Measurements from ENCODE around the gene NRN1L. TPM values are rescaled to one million over a fixed set of nuclear protein-coding genes. Genes with fewer than 3 reads are reported as not detected.

The NRN1L gene
- total RNA-seq, 1 experiment from 2014 or later = not detected

DNA sequence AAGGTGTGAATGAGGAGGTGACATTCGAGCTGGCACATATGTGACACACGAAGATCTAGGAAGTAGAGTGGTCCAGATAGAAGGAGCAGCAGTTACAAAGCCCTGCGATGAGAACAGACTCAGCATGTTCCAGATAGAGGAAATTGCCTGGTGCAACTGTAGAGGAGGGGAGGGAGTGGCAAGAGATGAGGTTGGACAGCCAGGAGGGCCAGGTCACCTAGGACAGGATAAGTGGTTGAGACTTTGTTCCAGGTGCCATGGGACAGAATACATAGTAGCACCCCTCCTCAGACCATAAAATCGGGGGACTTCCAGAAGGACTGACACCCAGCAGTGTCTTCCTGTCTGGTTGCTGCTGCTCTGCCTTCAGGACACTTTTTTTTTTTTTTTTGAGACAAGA, 26.2 kb upstream of the NRN1L start:
- no peak for DNase-seq (ENCODE audit: unreplicated experiment)
- ChIA-PET POLR2A (interaction anchor here (0.7 to 9.4 kb wide), 10 partner anchors 10 to 233 kb away, joined by 3 to 141 read pairs (median 4); partner anchors contain the start of genes CENPT, EDC4, NUTF2 and PSKH1), CTCF (interaction anchor here (0.7 to 2.9 kb wide), 7 partner anchors 11 to 186 kb away, joined by 3 to 12 read pairs (median 4); partner anchors contain the start of genes CENPT, EDC4, NRN1L and NUTF2)
- TF ChIP-seq CTCF (IDR thresholded peaks at IDR 0.05; ENCODE audit: unreplicated experiment) = no peak
- intact Hi-C loops (cut with micrococcal nuclease) = no loop called here
- BruUV-seq (replicated peaks) = TSS peak; percentile 74
- Mint-ChIP-seq H3K4me3 (ENCODE audit: unreplicated experiment) (peak overlapping the region; percentile 54), H3K27me3 (ENCODE audit: insufficient read depth, unreplicated experiment) (no peaks in the 10 kb centered on the region), H3K9me3 (ENCODE audit: unreplicated experiment) (no peaks in the 10 kb centered on the region), H3K36me3 (ENCODE audit: insufficient read depth, unreplicated experiment) (peaks cover 46% of the 10 kb centered on the region), H3K4me1 (ENCODE audit: insufficient read depth, unreplicated experiment) (peaks cover 45% of the 10 kb centered on the region), H3K27ac (ENCODE audit: low read depth, unreplicated experiment) (peak overlapping the region; percentile 99)

GRCh38 chr16:67860589-67861398, 23.9 kb upstream of the NRN1L start:
- BruUV-seq (replicated peaks) = TSS peak; percentile 36
- peaks cover 48% of the 10 kb centered on the region for H3K36me3 Mint-ChIP-seq (ENCODE audit: insufficient read depth, unreplicated experiment)
- no peaks in the 10 kb centered on the region for H3K9me3 Mint-ChIP-seq (ENCODE audit: unreplicated experiment)
- no peak for TF ChIP-seq CTCF (IDR thresholded peaks at IDR 0.05; ENCODE audit: unreplicated experiment)
- no peaks in the 10 kb centered on the region for H3K27me3 Mint-ChIP-seq (ENCODE audit: insufficient read depth, unreplicated experiment)
- DNase-seq (ENCODE audit: unreplicated experiment) = peak; percentile 58
- H3K27ac Mint-ChIP-seq (ENCODE audit: low read depth, unreplicated experiment) = peak overlapping the region; percentile 92
- peak overlapping the region; percentile 38 for H3K4me3 Mint-ChIP-seq (ENCODE audit: unreplicated experiment)
- intact Hi-C loops (cut with micrococcal nuclease) = loop anchor here (2.0 kb wide), 1 partner anchor 16 kb away; no protein-coding TSS in a partner anchor
- ChIA-PET POLR2A (interaction anchor here (0.6 to 9.4 kb wide), 11 partner anchors 10 to 1308 kb away, joined by 3 to 141 read pairs (median 5); partner anchors contain the start of genes CENPT, EDC4, NRN1L and NUTF2), CTCF (interaction anchor here (0.6 to 7.5 kb wide), 7 partner anchors 8 to 188 kb away, joined by 3 to 54 read pairs (median 6); partner anchors contain the start of gene NUTF2)
- H3K4me1 Mint-ChIP-seq (ENCODE audit: insufficient read depth, unreplicated experiment) = peaks cover 45% of the 10 kb centered on the region

DNA sequence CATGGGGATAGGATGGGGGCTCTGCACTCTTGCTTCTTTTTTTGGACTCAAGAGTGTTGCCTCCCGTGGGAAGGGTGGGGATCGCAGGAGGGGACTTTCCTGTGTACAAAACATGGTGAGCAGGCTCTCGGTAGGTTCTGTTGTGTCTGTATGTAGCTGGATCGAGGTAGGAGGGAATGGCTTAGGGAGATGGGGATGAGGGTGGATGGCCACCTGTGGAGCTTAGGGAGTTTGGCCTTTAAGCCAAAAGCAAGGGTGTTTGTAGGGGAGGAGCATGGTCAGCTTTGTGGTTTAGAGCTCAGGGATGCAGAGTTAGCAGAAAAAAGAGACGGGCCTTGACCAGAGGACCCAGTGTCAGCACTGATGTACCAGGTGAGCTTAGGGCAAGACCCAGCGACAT, 22.8 kb upstream of the NRN1L start:
- H3K36me3 Mint-ChIP-seq (ENCODE audit: insufficient read depth, unreplicated experiment) = peaks cover 51% of the 10 kb centered on the region
- ChIA-PET POLR2A (interaction anchor here (0.9 to 9.4 kb wide), 9 partner anchors 9 to 74 kb away, joined by 3 to 141 read pairs (median 8); partner anchors contain the start of genes CENPT, EDC4, NRN1L and NUTF2), CTCF (interaction anchor here (0.6 to 7.5 kb wide), 8 partner anchors 16 to 481 kb away, joined by 3 to 54 read pairs (median 4); partner anchors contain the start of genes NRN1L and NUTF2)
- DNase-seq (ENCODE audit: unreplicated experiment) = no peak
- no peaks in the 10 kb centered on the region for H3K27me3 Mint-ChIP-seq (ENCODE audit: insufficient read depth, unreplicated experiment)
- H3K27ac Mint-ChIP-seq (ENCODE audit: low read depth, unreplicated experiment) = peak overlapping the region; percentile 92
- no peak overlapping the region for H3K4me3 Mint-ChIP-seq (ENCODE audit: unreplicated experiment)
- TF ChIP-seq CTCF (IDR thresholded peaks at IDR 0.05; ENCODE audit: unreplicated experiment) = no peak
- no TSS peak for BruUV-seq (replicated peaks)
- peaks cover 44% of the 10 kb centered on the region for H3K4me1 Mint-ChIP-seq (ENCODE audit: insufficient read depth, unreplicated experiment)
- intact Hi-C loops (cut with micrococcal nuclease) = loop anchor here (2.0 kb wide), 1 partner anchor 17 kb away; no protein-coding TSS in a partner anchor
- H3K9me3 Mint-ChIP-seq (ENCODE audit: unreplicated experiment) = no peaks in the 10 kb centered on the region
